OCI-LY7 (cell line): ENCODE measurements around the gene RBP3. TPM values are rescaled to one million over a fixed set of nuclear protein-coding genes. Genes with fewer than 3 reads are reported as not detected.

ENCODE experiments used
- BruUV-seq: library from RNA; stranded (reverse); fragments of 400-500 nt; replicated peaks from 2 replicates; lab custom pipeline; 2021; lab: Mats Ljungman, UMichigan
- CTCF ChIA-PET: fragments of 300-600 bp; sonication (Branson Sonifier 250); formaldehyde crosslinking; loops from one replicate; lab custom pipeline; 2022; ENCODE audit warnings: antibody characterized with exemption; ENCODE audit not compliant: unreplicated experiment; lab: Charles Lee
- POLR2A ChIA-PET: fragments of 300-600 bp; sonication (Branson Sonifier 250); formaldehyde crosslinking; loops from one replicate; lab custom pipeline; 2022; ENCODE audit warnings: antibody characterized with exemption; lab: Charles Lee
- DNase-seq: peaks from one replicate; pipeline ENCODE4 v3.0.0-alpha.2; 2015; ENCODE audit warnings: low spot score
- H2AFZ ChIP-seq: fragments of 200-600 bp; sonication (generic), shearing (Covaris generic); 2 replicates; pipeline ENCODE4 v1.6.1; 2014; ENCODE audit warnings: mild to moderate bottlenecking, antibody characterized with exemption, low read length, moderate library complexity
- H3K27ac ChIP-seq: fragments of 200-600 bp; sonication (generic); 2 replicates; pipeline ENCODE4 v1.5.1; 2014; ENCODE audit warnings: mixed run types, low read depth, mild to moderate bottlenecking, moderate library complexity, low read length, inconsistent platforms; ENCODE audit not compliant: poor library complexity, severe bottlenecking
- H3K36me3 ChIP-seq: fragments of 200-600 bp; sonication (generic); 2 replicates; pipeline ENCODE4 v1.6.1; 2014; ENCODE audit warnings: mild to moderate bottlenecking, antibody characterized with exemption, low read length, moderate library complexity, mixed read lengths; ENCODE audit not compliant: insufficient read depth
- H3K4me1 ChIP-seq: fragments of 200-600 bp; sonication (generic); 2 replicates; pipeline ENCODE4 v1.5.1; 2014; ENCODE audit warnings: mild to moderate bottlenecking, low read length; ENCODE audit not compliant: insufficient read depth, poor library complexity, severe bottlenecking
- H3K4me2 ChIP-seq: fragments of 200-600 bp; sonication (generic); 2 replicates; pipeline ENCODE4 v1.6.1; 2014; ENCODE audit warnings: mild to moderate bottlenecking, low read length
- H3K4me3 ChIP-seq: fragments of 200-600 bp; sonication (generic); 2 replicates; pipeline ENCODE4 v1.5.1; 2014; ENCODE audit warnings: mild to moderate bottlenecking, low read depth, low read length; ENCODE audit not compliant: poor library complexity, severe bottlenecking
- H3K79me2 ChIP-seq: fragments of 200-600 bp; sonication (generic); 2 replicates; pipeline ENCODE4 v1.6.1; 2016; ENCODE audit warnings: low read depth, mild to moderate bottlenecking, low read length, moderate library complexity, mixed read lengths; ENCODE audit not compliant: insufficient read depth
- H3K9me2 ChIP-seq: fragments of 200-600 bp; sonication (generic); 2 replicates; pipeline ENCODE4 v1.6.1; 2016; ENCODE audit warnings: mild to moderate bottlenecking, low read length, mixed read lengths; ENCODE audit not compliant: insufficient read depth
- H3K9me3 ChIP-seq: fragments of 200-600 bp; sonication (generic); 2 replicates; pipeline ENCODE4 v1.6.1; 2014; ENCODE audit warnings: mild to moderate bottlenecking, mixed run types, low read length, mixed read lengths
- H4K20me1 ChIP-seq: fragments of 200-600 bp; sonication (generic); 2 replicates; pipeline ENCODE4 v1.6.1; 2014; ENCODE audit warnings: mild to moderate bottlenecking, antibody characterized with exemption, low read length, moderate library complexity, mixed read lengths; ENCODE audit not compliant: insufficient read depth
- EZH2phosphoT487 ChIP-seq: fragments of 200-600 bp; sonication (generic); IDR thresholded peaks from 2 replicates; pipeline ENCODE4 v1.6.1; 2018; ENCODE audit warnings: low read depth, borderline replicate concordance, mild to moderate bottlenecking, mixed run types, antibody characterized with exemption, low read length, moderate library complexity, mixed read lengths
- intact Hi-C: fragments of 100-400 bp; cut with micrococcal nuclease; formaldehyde crosslinking; loops from one replicate; pipeline ENCODE4 v1.10.0; 2022; ENCODE audit not compliant: unreplicated experiment
- total RNA-seq, 2 experiments: library from RNA; depleted of rRNA in 1 of 2; stranded (reverse); fragments of >200 nt in 1 of 2; shearing (Covaris generic) in 1 of 2; gene quantifications; 2 replicates each; pipeline ENCODE4 v1.2.3, GENCODE V29; 2014 to 2022
- TF ChIP-seq, protein P1 (sequence below): fragments of 200-600 bp; sonication (generic); conservative IDR thresholded peaks from 2 replicates; pipeline ENCODE4 v1.5.1; 2014; ENCODE audit warnings: mild to moderate bottlenecking, antibody characterized with exemption, low read length, moderate library complexity, mixed read lengths

The RBP3 gene
- total RNA-seq, 2 experiments from 2014 or later, result not detected

DNA sequence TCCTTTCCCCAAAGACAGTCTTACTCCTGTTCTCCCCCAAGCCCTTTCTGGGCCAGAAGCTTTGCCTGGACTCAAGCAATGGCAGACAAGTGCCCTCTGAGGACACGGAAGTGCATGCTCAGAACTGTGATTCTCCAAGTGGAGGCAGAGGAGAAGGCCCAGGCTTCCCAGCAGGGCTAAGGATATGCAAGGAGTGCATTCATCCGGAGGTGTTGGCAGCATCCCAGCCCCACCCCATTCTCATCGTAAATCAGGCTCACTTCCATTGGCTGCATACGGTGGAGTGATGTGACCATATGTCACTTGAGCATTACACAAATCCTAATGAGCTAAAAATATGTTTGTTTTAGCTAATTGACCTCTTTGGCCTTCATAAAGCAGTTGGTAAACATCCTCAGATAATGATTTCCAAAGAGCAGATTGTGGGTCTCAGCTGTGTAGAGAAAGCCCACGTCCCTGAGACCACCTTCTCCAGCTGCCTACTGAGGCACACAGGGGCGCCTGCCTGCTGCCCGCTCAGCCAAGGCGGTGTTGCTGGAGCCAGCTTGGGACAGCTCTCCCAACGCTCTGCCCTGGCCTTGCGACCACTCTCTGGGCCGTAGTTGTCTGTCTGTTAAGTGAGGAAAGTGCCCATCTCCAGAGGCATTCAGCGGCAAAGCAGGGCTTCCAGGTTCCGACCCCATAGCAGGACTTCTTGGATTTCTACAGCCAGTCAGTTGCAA lies 1.4 kb upstream of the RBP3 start:
- Histone ChIP-seq H3K79me2 (no peaks in the 10 kb centered on the region), H3K4me2 (no peak overlapping the region), H3K4me3 (no peak overlapping the region), H3K36me3 (no peaks in the 10 kb centered on the region), H2AFZ (no peak overlapping the region), H3K4me1 (no peaks in the 10 kb centered on the region), H3K27ac (no peak overlapping the region), H4K20me1 (no peaks in the 10 kb centered on the region), H3K9me2 (no peaks in the 10 kb centered on the region), H3K9me3 (no peaks in the 10 kb centered on the region)
- ChIA-PET CTCF (no interaction called here), POLR2A (no interaction called here)
- TF ChIP-seq, protein P1, sequence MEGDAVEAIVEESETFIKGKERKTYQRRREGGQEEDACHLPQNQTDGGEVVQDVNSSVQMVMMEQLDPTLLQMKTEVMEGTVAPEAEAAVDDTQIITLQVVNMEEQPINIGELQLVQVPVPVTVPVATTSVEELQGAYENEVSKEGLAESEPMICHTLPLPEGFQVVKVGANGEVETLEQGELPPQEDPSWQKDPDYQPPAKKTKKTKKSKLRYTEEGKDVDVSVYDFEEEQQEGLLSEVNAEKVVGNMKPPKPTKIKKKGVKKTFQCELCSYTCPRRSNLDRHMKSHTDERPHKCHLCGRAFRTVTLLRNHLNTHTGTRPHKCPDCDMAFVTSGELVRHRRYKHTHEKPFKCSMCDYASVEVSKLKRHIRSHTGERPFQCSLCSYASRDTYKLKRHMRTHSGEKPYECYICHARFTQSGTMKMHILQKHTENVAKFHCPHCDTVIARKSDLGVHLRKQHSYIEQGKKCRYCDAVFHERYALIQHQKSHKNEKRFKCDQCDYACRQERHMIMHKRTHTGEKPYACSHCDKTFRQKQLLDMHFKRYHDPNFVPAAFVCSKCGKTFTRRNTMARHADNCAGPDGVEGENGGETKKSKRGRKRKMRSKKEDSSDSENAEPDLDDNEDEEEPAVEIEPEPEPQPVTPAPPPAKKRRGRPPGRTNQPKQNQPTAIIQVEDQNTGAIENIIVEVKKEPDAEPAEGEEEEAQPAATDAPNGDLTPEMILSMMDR, result no peak
- TF ChIP-seq EZH2phosphoT487, result no peak
- intact Hi-C loops, result no loop called here
- BruUV-seq, result no TSS peak
- no peak for DNase-seq

DNA sequence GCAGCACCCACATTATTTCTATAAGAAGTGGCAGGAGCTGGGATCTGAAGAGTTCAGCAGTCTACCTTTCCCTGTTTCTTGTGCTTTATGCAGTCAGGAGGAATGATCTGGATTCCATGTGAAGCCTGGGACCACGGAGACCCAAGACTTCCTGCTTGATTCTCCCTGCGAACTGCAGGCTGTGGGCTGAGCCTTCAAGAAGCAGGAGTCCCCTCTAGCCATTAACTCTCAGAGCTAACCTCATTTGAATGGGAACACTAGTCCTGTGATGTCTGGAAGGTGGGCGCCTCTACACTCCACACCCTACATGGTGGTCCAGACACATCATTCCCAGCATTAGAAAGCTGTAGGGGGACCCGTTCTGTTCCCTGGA lies 874 bp upstream of the RBP3 start:
- CTCF ChIA-PET, result no interaction called here
- BruUV-seq, result no TSS peak
- no peaks in the 10 kb centered on the region for H3K36me3 ChIP-seq
- DNase-seq, result no peak
- no peaks in the 10 kb centered on the region for H3K9me3 ChIP-seq
- H4K20me1 ChIP-seq, result no peaks in the 10 kb centered on the region
- H3K4me1 ChIP-seq, result no peaks in the 10 kb centered on the region
- no peak overlapping the region for H3K27ac ChIP-seq
- H3K4me2 ChIP-seq, result no peak overlapping the region
- H3K9me2 ChIP-seq, result no peaks in the 10 kb centered on the region
- intact Hi-C loops, result no loop called here
- no peak overlapping the region for H3K4me3 ChIP-seq
- H2AFZ ChIP-seq, result no peak overlapping the region
- no peak for TF ChIP-seq EZH2phosphoT487
- TF ChIP-seq, protein P1, result no peak
- POLR2A ChIA-PET, result no interaction called here
- H3K79me2 ChIP-seq, result no peaks in the 10 kb centered on the region

DNA sequence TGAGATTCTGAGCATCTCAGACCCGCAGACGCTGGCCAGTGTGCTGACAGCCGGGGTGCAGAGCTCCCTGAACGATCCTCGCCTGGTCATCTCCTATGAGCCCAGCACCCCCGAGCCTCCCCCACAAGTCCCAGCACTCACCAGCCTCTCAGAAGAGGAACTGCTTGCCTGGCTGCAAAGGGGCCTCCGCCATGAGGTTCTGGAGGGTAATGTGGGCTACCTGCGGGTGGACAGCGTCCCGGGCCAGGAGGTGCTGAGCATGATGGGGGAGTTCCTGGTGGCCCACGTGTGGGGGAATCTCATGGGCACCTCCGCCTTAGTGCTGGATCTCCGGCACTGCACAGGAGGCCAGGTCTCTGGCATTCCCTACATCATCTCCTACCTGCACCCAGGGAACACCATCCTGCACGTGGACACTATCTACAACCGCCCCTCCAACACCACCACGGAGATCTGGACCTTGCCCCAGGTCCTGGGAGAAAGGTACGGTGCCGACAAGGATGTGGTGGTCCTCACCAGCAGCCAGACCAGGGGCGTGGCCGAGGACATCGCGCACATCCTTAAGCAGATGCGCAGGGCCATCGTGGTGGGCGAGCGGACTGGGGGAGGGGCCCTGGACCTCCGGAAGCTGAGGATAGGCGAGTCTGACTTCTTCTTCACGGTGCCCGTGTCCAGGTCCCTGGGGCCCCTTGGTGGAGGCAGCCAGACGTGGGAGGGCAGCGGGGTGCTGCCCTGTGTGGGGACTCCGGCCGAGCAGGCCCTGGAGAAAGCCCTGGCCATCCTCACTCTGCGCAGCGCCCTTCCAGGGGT lies 703 bp downstream of the RBP3 start:
- Histone ChIP-seq H3K27ac (no peak overlapping the region), H3K79me2 (no peaks in the 10 kb centered on the region), H4K20me1 (no peaks in the 10 kb centered on the region), H3K4me1 (no peaks in the 10 kb centered on the region), H2AFZ (no peak overlapping the region), H3K9me3 (no peaks in the 10 kb centered on the region), H3K4me3 (no peak overlapping the region), H3K36me3 (no peaks in the 10 kb centered on the region), H3K9me2 (no peaks in the 10 kb centered on the region), H3K4me2 (no peak overlapping the region)
- no peak for TF ChIP-seq EZH2phosphoT487
- TF ChIP-seq, protein P1, result no peak
- intact Hi-C loops, result no loop called here
- ChIA-PET CTCF (no interaction called here), POLR2A (no interaction called here)
- no TSS peak for BruUV-seq
- DNase-seq, result no peak
